HG03039 (cell line): ENCODE measurements around the gene DNM1.
"Not testable (repeated sequence)": the region's sequence is repeated elsewhere in the genome, so short reads cannot be mapped to it uniquely, and the experiment has no call there.

Source experiments
- ATAC-seq: cut with Tn5 transposase; IDR thresholded peaks from one replicate; pipeline ENCODE4 v1.9.1; 2021; ENCODE audit warnings: mild to moderate bottlenecking, moderate library complexity; ENCODE audit not compliant: unreplicated experiment

The DNM1 gene

DNA sequence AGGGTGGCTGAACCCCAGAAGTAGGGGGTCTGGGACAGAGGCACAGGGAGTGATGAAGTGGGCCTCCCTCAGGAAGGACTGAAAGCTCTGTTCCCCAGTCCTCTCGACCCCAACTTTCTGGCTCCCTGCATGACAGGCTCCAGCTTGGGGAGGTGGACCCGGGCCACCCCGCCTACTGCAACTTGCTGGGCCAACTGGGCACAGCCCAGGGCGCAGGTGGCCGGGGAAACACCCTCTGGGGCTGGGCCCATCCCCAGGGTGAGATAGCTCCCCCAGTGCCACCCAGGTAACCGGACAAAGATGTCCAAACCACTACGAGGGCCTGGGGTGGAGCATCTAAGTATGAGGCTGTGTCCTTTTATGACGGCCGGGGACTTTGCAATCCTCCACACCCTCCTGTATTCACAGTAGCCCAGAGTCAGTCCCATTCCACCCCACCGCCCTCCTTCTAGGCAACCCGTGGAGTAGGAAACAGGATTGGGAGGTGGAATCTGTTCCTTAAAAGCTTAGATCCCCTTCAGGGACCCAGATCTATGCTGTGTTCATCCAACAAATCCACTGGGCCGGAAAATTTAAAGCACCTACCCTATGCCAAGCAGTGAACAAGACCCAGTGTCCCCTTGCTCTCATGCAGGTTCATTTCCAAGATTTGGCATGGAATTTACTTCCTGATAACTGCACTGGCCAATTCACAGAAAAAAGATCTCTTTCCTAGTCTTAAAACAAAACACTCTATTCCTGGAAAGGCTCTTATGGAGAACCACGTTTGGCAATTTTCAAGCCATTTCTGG is 19.9 kb downstream of the DNM1 start:
- no peak for ATAC-seq

DNA sequence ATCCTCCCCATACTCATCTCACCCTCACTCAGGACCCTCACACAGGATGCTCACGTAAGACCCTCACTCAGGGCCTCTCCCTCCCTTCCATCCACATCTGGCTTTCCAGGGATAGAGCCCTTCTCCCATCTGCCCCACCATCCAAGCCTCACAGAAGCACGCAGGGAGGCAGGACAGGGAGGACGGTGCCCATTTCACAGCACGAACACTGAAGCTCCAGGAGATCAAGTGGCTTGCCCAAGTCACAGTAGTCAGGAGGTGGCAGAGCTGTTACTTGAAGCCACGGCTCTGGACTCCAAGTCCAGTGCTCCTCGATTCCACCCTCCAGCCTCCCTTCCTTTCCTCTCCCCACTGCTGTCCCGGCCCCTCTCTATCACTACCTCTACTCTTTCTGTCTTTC is 21.7 kb downstream of the DNM1 start:
- no peak for ATAC-seq

DNA sequence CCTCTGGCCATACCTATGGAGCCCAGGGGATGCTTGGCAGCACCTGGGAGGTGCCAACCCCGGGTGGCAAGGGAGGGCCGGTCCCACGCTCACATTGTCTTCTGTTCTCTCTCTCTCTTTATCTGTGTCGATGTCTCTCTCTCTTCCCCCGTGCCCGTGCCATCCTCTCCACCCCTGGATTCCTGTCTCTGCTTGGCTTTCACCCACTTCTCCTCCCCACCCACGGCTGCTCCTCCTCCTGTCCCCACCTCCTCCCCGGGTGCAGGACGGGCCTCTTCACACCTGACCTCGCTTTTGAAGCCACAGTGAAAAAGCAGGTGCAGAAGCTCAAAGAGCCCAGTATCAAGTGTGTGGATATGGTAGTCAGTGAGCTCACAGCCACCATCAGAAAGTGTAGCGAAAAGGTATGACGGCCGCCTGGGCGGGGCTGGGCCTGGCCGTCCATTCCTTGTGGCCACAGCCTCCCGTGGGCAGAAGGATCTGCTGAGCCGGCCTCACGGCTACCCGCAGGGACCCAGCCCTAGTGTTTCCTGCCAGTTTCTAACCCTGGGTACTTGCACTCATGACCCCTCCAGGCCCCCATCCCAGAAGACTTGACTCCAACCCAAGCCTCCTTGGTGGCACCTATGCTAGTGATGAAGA is 22.7 kb downstream of the DNM1 start:
- ATAC-seq, result no peak

- ATAC-seq, result no peak
Measured at GRCh38 chr9:128226412-128226801, 23.2 kb downstream of the DNM1 start.

- not testable (repeated sequence) for ATAC-seq
Measured at GRCh38 chr9:128230897-128231296, 27.7 kb downstream of the DNM1 start.

- no peak for ATAC-seq
Measured at GRCh38 chr9:128231638-128232527, 28.7 kb downstream of the DNM1 start.

- ATAC-seq, result no peak
Measured at GRCh38 chr9:128232528-128233428, 29.6 kb downstream of the DNM1 start.

DNA sequence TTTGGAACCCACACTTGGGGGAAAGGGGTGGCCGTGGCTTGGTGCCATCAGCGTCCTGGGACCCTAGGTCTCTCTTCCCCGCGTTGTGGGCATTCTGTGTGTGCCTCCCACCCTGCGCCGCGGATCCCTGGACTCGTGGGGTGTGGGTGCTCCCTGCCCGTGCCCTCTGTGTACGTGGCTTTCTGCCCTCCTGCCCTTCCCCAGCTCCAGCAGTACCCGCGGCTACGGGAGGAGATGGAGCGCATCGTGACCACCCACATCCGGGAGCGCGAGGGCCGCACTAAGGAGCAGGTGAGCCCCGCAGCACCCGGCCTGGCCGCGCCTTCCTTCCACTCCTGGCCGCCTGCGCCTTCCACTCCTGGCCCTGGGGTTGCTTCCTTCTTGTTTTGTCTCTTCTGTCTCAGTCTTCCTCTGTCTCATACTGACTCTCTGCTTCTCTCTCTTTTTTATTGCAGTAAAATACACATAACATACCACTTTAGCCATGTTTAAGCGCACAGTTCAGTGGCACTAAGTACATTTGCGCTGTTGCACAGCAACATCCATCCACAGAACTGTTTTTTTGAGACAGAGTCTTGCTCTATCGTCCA is 30.7 kb downstream of the DNM1 start:
- no peak for ATAC-seq

GRCh38 chr9:128242124-128242523 is 38.9 kb downstream of the DNM1 start:
- no peak for ATAC-seq

GRCh38 chr9:128242828-128243214 is 39.6 kb downstream of the DNM1 start:
- ATAC-seq, result no peak

- ATAC-seq, result no peak
Measured at GRCh38 chr9:128243215-128244018, 40.2 kb downstream of the DNM1 start.

- no peak for ATAC-seq
Measured at GRCh38 chr9:128244091-128244836, 41.1 kb downstream of the DNM1 start.

DNA sequence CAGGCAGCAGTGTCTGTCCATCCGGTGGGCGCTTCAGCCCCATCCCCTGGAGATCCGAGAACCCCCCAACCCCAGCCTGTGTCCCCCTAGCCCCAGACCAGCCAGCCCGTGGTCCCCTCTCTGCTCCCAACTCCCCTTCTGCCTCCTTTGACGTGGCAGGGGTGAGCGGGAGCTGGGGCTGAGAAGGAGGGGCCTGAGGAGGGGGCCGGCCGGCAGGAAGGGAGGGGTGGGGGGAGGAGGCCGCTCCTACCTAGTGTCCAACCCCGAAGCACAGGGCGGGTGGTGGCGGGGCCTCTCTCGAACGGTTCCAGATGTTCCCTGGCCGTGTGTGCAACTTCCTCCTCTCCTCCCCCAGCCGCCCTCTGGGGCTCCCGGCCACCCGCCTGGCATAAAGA is 41.7 kb downstream of the DNM1 start:
- ATAC-seq, result no peak

GRCh38 chr9:128245421-128246151 is 42.4 kb downstream of the DNM1 start:
- ATAC-seq, result no peak

DNA sequence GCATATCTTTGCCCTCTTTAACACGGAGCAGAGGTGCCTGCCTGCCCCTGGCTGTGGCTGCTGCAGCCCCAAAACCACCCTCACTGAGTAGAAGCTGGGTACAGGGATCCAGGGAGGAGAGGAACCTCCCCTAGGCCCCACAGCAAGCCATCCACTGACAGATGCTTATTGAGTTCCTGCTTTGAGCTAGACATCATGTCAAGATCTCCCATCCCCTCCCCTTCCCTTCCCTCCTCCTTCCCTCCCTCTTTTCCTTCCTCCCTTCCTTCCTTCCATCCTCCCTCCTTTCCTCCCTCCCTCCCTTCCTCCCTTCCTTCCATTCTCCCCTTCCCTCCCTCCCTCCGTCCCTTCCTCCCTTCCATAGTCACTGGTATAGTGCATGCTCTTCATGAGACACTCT is 43.3 kb downstream of the DNM1 start:
- no peak for ATAC-seq

GRCh38 chr9:128247226-128247803 is 44.1 kb downstream of the DNM1 start:
- ATAC-seq, result no peak

DNA sequence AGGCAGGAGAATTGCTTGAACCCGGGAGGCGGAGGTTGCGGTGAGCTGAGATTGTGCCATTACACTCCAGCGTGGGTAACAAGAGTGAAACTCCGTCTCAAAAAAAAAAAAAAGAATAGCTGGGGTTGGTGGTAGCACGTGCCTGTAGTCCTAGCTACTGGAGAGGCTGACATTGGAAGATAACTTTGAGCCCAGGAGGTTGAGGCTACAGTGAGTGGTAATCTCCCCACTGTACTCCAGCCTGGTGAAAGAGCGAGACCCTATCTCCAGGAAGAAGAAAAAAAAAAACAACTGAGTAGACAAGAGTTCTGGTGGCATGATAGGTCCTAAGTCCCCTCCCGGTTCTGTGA is 46.4 kb downstream of the DNM1 start:
- ATAC-seq, result no peak
